IPS DF 19.7 (cell line): Measurements from ENCODE around the gene S100A3.

ENCODE experiments used
- DNase-seq: peaks from one replicate; pipeline ENCODE4 v3.0.0-alpha.2; 2013; ENCODE audit warnings: low read depth, low spot score

Gene S100A3

DNA sequence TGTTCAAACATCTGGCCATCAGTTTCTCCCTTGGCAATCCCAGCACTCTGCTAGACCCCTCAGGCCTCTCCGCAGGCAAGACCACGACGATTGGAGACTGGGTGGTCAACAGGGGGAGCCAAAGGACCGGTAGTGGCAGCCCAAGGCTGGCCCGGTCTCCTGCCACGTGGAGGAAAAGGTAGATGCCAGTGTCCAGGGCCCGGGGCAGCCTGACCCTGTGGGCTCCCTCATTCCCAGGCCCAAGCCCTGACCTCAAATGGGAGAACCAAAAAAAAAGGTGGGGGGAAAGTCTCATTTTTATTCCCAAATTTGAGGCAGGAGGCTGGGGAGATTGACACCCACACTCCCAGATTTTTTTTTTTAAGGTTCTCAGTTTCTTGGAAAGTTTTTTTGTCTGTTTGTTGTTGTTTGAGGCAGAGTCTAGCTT is 38.1 kb downstream of the S100A3 start:
- DNase-seq: no peak

DNA sequence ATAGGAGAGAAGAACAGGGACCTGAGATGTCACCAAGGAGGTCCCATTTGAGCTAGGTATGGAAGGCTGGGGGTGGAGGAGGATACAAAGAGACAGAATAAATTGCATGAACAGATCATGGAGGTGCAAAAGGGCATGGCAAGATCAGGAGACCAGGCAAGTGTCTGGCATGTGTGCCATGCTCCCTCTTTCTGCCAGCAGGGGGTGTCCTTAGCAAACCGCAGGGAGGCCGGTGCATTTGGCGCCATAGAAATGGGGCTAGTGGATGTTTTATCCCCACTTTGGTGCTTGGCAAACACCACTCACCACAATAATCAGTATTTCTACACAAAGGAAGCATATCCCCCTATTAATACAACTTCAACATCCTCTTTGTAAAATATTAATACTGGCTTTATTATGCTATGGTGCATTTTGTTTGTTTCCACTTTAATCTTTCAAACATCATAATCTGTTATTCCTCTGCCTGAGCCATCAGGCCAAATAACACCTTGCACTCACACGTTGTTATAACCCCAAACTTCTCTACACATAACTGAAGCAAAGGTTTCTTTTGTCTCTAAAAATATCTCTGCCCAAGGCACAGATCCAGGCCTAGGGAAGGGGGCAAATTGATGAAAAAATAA is 39.2 kb downstream of the S100A3 start:
- no peak for DNase-seq

DNA sequence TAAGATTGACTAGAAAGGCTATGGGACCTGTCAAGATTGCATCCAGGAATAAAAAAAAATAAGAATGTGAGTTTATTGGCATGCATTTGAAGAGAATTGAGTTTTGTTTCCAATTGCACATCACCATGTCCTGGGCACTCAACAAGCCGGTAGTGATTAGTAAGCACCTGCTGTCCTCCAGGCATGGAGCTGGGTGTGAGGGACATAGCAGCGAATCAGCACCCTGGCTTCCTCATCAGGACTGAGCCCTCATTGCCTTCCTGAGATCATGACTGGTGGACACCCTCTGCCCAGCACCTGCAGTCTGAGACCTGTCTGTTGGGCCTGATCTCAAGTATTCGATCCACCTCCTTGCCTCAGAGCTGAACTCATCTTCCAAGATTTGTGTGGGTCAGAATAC is 40.0 kb downstream of the S100A3 start:
- DNase-seq: no peak

DNA sequence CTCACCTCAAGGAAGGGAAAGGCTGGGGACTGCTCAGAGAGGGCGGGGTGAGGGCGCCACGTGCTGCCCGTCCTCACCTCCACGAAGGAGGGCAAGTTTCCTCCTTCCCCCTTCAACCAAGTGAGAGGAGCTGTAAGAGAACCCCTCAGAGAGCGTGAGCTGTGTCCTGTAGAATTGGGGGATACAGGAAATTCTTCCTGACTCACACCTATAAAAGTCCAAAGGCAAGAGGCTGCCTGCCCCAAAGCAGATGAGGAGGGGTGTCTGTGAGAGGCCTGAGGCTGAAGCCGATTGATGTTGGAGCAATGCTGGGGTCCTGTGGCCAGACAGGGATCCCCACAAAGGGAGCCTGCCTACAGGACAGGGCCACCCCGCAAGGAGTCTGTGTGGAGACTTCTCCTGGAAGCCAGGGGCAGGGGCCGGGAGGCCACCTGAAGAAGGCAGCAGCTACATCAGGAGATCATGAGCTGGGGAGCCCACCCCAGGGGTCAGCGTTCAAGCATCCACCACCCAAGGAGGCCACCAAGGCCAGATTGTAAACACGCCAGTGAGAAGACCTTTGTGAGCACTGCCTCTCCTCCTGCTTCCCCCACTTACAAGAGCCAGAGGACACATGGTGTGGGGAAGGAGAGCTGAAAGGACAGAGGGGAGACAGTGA is 41.0 kb downstream of the S100A3 start:
- DNase-seq: no peak

DNA sequence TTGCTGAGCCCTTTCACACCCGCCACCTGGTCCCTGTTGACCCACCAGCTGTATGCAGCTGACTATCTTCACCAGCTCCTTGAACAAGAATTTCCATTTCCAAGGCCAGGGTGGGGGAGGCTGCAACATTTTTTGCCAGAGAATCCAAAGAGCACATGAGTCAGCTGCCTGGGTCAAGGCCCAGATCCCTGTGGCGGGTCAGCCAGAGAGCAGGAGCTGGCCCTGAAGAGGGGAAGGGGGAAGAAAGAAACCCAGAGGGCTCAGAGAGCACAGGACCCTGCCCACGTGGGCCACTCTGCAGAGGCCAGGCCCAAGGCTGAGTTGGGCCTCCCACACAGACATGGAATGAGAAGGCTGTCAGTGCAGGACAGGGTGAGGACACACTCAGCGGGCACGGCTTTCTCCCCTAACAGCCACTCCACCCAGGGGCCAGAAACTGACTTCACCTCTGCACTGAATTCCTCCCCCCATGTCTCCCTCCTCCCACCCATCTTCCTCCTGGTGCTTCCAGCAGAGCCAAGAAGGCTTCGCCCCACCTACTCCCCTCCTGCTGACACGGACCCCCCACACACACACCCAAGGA is 42.1 kb downstream of the S100A3 start:
- no peak for DNase-seq

DNA sequence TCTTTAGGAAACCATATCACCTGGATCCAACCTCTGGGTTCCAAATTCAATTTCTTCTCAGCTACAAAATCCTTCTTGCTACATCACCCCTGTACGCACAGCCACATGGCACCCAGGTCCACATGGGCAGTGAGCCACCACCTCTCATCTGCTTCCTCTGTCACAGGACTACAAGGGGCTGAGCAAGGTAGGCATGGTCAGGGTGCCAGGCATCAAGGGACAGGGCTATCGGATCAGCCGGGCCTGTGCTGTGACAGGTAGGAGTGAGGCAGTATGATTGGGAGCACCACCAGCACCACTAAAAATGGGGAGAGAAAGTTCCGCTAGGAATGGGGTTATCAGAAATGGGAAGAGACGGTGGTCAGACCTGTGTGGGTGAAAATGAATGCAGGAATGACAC is 42.7 kb downstream of the S100A3 start:
- DNase-seq: no peak

DNA sequence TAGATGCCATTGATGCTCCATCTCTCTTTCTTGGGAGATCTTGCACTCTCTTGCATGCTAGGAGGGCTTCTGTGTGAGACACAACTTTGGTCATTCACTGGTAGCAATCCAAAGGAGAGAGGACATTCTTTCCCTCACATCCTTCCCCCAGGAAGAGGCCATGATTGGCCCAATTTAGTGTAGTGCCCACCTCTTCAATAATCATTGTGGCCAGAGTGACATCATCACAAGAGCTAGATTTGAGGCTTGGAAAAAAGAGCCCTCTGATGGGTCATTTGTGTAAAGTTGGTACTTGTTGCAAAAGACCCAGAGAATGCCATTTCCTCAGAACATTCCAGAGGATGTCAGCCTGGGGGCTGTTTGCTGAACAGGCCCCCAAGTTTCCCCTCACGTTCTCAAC is 43.5 kb downstream of the S100A3 start:
- no peak for DNase-seq

DNA sequence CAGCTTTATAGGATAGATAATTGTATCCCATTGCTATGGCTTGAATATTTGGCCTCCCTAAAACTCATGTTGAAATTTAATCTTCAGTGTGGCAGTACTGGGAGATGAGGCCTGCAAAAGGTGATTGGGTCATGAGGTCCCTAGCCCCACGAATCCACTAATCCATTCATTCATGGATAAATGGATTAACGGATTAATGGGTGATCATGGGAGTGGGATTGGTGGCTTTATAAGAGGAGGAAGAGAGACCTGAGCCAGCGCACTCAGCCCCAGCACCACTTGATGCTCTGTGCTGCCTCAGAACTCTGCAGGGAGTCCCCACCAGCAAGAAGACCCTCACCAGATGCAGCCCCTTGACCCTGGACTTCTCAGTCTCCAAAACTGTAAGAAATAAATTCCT is 45.3 kb downstream of the S100A3 start:
- no peak for DNase-seq

DNA sequence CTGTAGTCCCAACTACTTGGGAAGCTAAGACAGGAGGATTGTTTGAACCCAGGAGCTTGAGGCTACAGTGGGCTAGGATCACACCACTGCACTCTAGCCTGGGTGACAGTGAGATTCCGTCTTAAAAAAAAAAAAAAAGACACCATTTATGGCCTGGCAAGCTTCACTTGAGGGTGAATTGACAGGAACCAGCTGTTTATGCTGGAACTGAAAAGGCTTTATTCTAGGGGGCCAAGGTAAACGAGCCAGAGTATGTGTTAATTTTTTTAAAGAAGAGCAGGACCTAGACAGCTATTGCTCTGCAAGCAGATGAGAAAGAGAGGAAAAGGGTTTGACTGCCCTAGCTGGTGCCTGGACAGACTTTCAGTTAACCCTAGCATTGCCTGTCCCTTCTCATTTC is 50.3 kb downstream of the S100A3 start:
- DNase-seq: no peak
